K562 (cell line): ENCODE data around the gene TP53TG5.

ENCODE experiments used
- NONO ChIP-seq, 2 experiments: fragments of 200-400 bp in 1 of 2; fragments of 450-650 bp in 1 of 2; formaldehyde crosslinking in 1 of 2; IDR thresholded peaks; 2 replicates each; pipeline ENCODE4 v1.6.1; 2017; ENCODE audit warnings: low read depth in 2 of 2, mild to moderate bottlenecking in 2 of 2, moderate library complexity in 2 of 2, low read length in 1 of 2
- SIX5 ChIP-seq, 2 experiments: IDR thresholded peaks; 2 replicates each; pipeline ENCODE4 v1.6.1; 2011; ENCODE audit warnings: low read length in 2 of 2, borderline replicate concordance in 1 of 2, low read depth in 1 of 2, mild to moderate bottlenecking in 1 of 2, moderate library complexity in 1 of 2; ENCODE audit not compliant: insufficient read depth in 1 of 2
- TF ChIP-seq, protein P1 (sequence below): sonication (generic); formaldehyde crosslinking; IDR thresholded peaks from 2 replicates; pipeline ENCODE4 v1.8.1; 2023; ENCODE audit warnings: mild to moderate bottlenecking, missing genetic modification reagents

DNA sequence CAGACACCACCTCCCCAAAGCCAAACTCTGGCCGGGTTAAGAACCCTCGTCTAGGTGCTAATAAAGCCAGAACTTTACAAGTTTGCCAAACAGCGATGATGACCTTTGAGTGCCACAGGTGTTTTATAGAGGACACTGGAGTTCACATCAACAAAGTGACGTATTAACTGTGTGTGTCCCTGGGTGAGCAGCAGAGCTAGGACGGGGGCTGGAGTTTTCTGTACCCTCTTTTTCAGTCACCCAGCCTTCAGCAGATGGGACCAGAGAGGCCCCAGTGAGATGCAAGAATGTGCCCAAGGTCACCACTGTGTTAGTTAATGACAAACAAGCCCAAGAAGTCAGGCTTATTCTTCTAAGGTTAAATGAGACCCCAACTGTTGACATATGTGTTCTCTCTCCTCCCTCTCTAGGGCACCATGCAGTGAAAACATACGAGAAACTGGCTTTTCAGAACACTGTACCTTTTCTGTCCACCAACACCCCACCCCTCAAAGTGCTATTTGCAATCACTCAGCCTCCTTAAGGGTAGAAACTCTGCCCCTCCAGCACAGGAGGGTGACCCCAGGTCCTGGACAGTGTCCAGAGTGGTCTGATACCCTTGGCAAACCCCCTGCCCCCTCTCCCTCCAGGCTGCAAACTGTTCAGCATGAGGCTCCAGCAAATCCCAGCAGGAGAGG lies 35.1 kb downstream of the TP53TG5 start:
- no peak for TF ChIP-seq SIX5 (IDR thresholded peaks at IDR 0.05; ENCODE audit: borderline replicate concordance in 1 of 2, insufficient read depth in 1 of 2, low read depth in 1 of 2, low read length in 2 of 2)
- no peak for TF ChIP-seq NONO (IDR thresholded peaks at IDR 0.05; ENCODE audit: low read depth in 2 of 2, low read length in 1 of 2)
- TF ChIP-seq, protein P1, sequence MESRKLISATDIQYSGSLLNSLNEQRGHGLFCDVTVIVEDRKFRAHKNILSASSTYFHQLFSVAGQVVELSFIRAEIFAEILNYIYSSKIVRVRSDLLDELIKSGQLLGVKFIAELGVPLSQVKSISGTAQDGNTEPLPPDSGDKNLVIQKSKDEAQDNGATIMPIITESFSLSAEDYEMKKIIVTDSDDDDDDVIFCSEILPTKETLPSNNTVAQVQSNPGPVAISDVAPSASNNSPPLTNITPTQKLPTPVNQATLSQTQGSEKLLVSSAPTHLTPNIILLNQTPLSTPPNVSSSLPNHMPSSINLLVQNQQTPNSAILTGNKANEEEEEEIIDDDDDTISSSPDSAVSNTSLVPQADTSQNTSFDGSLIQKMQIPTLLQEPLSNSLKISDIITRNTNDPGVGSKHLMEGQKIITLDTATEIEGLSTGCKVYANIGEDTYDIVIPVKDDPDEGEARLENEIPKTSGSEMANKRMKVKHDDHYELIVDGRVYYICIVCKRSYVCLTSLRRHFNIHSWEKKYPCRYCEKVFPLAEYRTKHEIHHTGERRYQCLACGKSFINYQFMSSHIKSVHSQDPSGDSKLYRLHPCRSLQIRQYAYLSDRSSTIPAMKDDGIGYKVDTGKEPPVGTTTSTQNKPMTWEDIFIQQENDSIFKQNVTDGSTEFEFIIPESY (CRISPR knock-in tag): no peak
